Mucosa of rectum (tissue), 2 donors: ENCODE measurements around the gene WDR74.
A peak's percentile ranks its signal among the peaks of the same experiment; 100 is the strongest.
"Not testable (repeated sequence)": the region's sequence is repeated elsewhere in the genome, so short reads cannot be mapped to it uniquely, and the experiment has no call there.

ENCODE experiments used
- H3K27ac ChIP-seq, 2 donors: one replicate each; pipeline ENCODE4 v1.7.0; 2013; ENCODE audit warnings: inconsistent platforms in 2 of 2, low read depth in 2 of 2, low read length in 2 of 2
- H3K27me3 ChIP-seq, 2 donors: one replicate each; pipeline ENCODE4 v1.7.0; 2013; ENCODE audit warnings: low read length in 2 of 2; ENCODE audit not compliant: control insufficient read depth in 2 of 2, insufficient read depth in 2 of 2
- H3K36me3 ChIP-seq, 2 donors: one replicate each; pipeline ENCODE4 v1.7.0; 2013; ENCODE audit warnings: low read length in 2 of 2; ENCODE audit not compliant: control insufficient read depth in 2 of 2, insufficient read depth in 2 of 2
- H3K4me1 ChIP-seq, 2 donors: one replicate each; pipeline ENCODE4 v1.7.0; 2013; ENCODE audit warnings: low read length in 2 of 2, mild to moderate bottlenecking in 1 of 2; ENCODE audit not compliant: control insufficient read depth in 2 of 2, insufficient read depth in 2 of 2
- H3K4me3 ChIP-seq, 2 donors: one replicate each; pipeline ENCODE4 v1.7.0; 2013; ENCODE audit warnings: low read length in 2 of 2
- H3K9ac ChIP-seq, 2 donors: one replicate each; pipeline ENCODE4 v1.7.0; 2013; ENCODE audit warnings: low read length in 2 of 2, low read depth in 1 of 2, mild to moderate bottlenecking in 1 of 2
- H3K9me3 ChIP-seq, 2 donors: one replicate each; pipeline ENCODE4 v1.7.0; 2013; ENCODE audit warnings: low read length in 2 of 2; ENCODE audit not compliant: control insufficient read depth in 2 of 2
- donor health status: healthy.
- donor health status: Normal muscosa, but diverticular disease.

The WDR74 gene

DNA sequence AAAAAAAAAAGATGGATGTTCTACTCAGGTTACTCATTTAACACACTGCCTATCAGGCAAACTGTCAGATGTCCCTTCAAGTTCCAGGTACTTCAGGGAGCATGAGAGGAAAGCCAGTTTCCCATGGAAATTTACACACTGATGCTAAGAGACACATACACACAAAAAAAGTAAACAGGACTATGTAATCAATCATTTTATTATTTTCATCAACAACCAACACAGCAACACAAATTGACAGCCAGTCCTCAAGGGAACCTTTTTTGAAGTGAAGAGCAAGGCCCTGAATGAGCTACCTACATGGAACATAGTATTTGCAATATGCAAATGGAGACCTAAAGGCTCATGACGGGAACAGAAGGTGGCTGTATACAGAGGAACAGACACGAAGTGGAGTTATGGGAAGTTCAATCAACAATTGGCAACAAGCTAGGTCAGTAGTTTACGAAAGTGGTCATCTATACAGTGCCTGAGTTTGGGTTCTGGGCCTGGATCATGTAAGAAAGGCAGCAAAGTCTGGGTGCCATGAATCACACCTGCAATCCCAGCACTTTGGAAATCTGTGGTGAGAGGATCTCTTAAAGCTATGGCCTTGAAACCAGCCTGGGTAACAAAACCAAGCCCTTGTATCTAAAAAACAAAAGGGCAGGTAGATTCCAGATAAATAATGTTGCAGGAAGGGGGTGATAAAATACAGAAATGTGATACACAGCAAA is 12.6 kb upstream of the WDR74 start:
- no peak overlapping the region for H3K9ac ChIP-seq
- H3K27ac ChIP-seq = no peak overlapping the region

GRCh38 chr11:62850911-62851806 is 11.8 kb upstream of the WDR74 start:
- no peaks in the 10 kb centered on the region for H3K27me3 ChIP-seq
- no peak overlapping the region for H3K4me3 ChIP-seq
- H3K9me3 ChIP-seq = no peaks in the 10 kb centered on the region
- peaks cover 20 to 21% of the 10 kb centered on the region in 2 donors for H3K4me1 ChIP-seq
- no peak overlapping the region for H3K9ac ChIP-seq
- peaks cover 27 to 35% of the 10 kb centered on the region in 2 donors for H3K36me3 ChIP-seq
- H3K27ac ChIP-seq = no peak overlapping the region

More for the DNA sequence above, 12.6 kb upstream of the WDR74 start:
- H3K4me3 ChIP-seq = no peak overlapping the region
- no peaks in the 10 kb centered on the region for H3K9me3 ChIP-seq
- peaks cover 27 to 35% of the 10 kb centered on the region in 2 donors for H3K36me3 ChIP-seq
- H3K27me3 ChIP-seq = no peaks in the 10 kb centered on the region
- H3K4me1 ChIP-seq = peaks cover 24% of the 10 kb centered on the region in 2 donors

GRCh38 chr11:62847767-62848314 is 8.5 kb upstream of the WDR74 start:
- Histone ChIP-seq H3K9ac (no peak overlapping the region), H3K4me1 (peaks cover 0 to 4% of the 10 kb centered on the region in 2 donors), H3K4me3 (no peak overlapping the region), H3K27me3 (no peaks in the 10 kb centered on the region), H3K27ac (no peak overlapping the region), H3K36me3 (peaks cover 13 to 17% of the 10 kb centered on the region in 2 donors), H3K9me3 (no peaks in the 10 kb centered on the region)

GRCh38 chr11:62846177-62846576 is 6.8 kb upstream of the WDR74 start:
- no peaks in the 10 kb centered on the region for H3K27me3 ChIP-seq
- H3K36me3 ChIP-seq = peaks cover 0 to under 1% of the 10 kb centered on the region in 2 donors
- no peak overlapping the region for H3K4me3 ChIP-seq
- no peaks in the 10 kb centered on the region for H3K9me3 ChIP-seq
- H3K27ac ChIP-seq = no peak overlapping the region
- peaks cover 5 to 7% of the 10 kb centered on the region in 2 donors for H3K4me1 ChIP-seq
- no peak overlapping the region for H3K9ac ChIP-seq

DNA sequence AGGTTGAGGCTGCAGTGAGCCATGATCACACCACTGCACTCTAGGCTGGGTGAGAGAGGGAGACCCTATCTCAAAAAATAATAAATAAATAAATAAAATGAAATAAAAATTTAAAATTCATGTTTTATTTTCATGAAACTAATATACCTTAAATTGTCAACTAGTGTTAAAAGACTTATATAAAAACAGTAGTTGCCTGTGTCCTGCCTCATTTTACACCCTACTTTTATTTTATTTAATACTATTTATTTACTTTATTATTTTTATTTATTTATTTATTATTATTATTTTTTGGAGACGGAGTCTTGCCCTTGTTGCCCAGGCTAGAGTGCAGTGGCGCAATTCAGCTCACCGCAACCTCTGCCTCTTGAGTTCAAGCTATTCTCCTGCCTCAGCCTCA is 4.8 kb upstream of the WDR74 start:
- no peak overlapping the region for H3K9ac ChIP-seq
- no peaks in the 10 kb centered on the region for H3K27me3 ChIP-seq
- no peaks in the 10 kb centered on the region for H3K36me3 ChIP-seq
- peaks cover 8 to 9% of the 10 kb centered on the region in 2 donors for H3K4me1 ChIP-seq
- no peak overlapping the region for H3K4me3 ChIP-seq
- no peaks in the 10 kb centered on the region for H3K9me3 ChIP-seq
- H3K27ac ChIP-seq = no peak overlapping the region

- no peak overlapping the region for H3K9ac ChIP-seq
- H3K9me3 ChIP-seq = no peaks in the 10 kb centered on the region
- H3K27ac ChIP-seq = no peak overlapping the region
- H3K27me3 ChIP-seq = no peaks in the 10 kb centered on the region
- peaks cover 14 to 15% of the 10 kb centered on the region in 2 donors for H3K4me1 ChIP-seq
- H3K4me3 ChIP-seq = no peak overlapping the region
- H3K36me3 ChIP-seq = no peaks in the 10 kb centered on the region
Measured at GRCh38 chr11:62843466-62843865, 4.1 kb upstream of the WDR74 start.

DNA sequence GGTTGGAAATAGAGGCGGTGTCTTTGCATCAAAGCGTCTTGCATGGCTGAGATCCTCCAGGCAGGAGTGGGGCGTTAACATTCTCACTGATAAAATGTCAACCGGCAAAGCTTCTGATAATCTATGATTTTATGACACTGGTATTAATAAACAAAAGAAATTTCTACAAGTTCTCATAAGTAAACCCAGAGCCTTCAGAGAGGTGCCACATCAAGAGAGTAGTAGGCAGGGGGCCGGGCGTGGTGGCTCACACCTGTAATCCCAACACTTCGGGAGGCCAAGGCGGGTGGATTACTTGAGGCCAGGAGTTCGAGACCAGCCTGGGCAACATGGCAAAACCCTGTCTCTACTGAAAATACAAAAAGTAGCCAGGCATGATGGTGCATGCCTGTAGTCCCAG is 3.5 kb upstream of the WDR74 start:
- peaks cover 15 to 17% of the 10 kb centered on the region in 2 donors for H3K4me1 ChIP-seq
- H3K9me3 ChIP-seq, H3K27me3 ChIP-seq, H3K36me3 ChIP-seq, H3K9ac ChIP-seq: not testable (repeated sequence)
- peak overlapping the region; percentile 99 for H3K27ac ChIP-seq
- H3K4me3 ChIP-seq = peak overlapping the region; percentile 66 to 85

DNA sequence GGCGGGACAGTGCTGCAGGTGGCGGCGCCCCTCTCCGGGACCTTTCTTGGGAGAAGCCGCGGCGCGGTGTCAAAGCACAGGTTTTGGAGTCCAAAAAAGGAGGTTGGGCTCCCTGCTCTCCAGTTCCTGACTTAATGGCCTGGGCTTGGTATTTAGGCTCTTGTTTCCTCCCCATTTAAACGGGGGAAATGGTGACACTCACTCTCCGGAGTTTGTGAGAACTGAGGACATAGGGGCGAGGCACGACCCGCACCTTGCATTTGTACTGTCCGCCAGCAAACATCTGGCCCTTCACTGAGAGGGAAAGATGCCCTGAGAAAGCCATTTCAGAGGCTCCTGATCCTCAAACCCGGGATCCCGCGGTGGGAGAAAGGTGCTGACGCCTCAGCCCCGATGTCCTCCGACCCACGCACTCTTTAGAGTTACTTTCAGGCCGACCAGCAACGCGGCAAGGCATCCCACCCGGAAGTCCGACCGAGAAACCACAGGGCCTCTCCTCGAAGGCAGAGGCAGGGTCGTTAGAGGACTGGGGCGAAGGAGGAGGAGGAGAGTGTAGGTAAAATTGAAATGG is 2.9 kb upstream of the WDR74 start:
- no peaks in the 10 kb centered on the region for H3K27me3 ChIP-seq
- H3K9ac ChIP-seq = peak overlapping the region; percentile 90 to 96
- no peaks in the 10 kb centered on the region for H3K9me3 ChIP-seq
- peaks cover 15 to 19% of the 10 kb centered on the region in 2 donors for H3K4me1 ChIP-seq
- peaks cover 0 to 5% of the 10 kb centered on the region in 2 donors for H3K36me3 ChIP-seq
- peak overlapping the region; percentile 66 to 85 for H3K4me3 ChIP-seq
- peak overlapping the region; percentile 99 for H3K27ac ChIP-seq

- H3K9me3 ChIP-seq = no peaks in the 10 kb centered on the region
- H3K4me1 ChIP-seq = peaks cover 15 to 19% of the 10 kb centered on the region in 2 donors
- H3K27me3 ChIP-seq = no peaks in the 10 kb centered on the region
- H3K27ac ChIP-seq = peak overlapping the region; percentile 99
- peaks cover 0 to 8% of the 10 kb centered on the region in 2 donors for H3K36me3 ChIP-seq
- peak overlapping the region; percentile 90 to 96 for H3K9ac ChIP-seq
- H3K4me3 ChIP-seq = peak overlapping the region; percentile 85 to 93
Measured at GRCh38 chr11:62841361-62842170, 2.2 kb upstream of the WDR74 start.
